AG09309 (cell line): ENCODE results near the gene CHMP4B.

Experiments
- DNase-seq: peaks from one replicate; pipeline ENCODE4 v3.0.0-alpha.2; 2010; ENCODE audit warnings: low read depth
- H3K4me3 ChIP-seq: 2 replicates; pipeline ENCODE4 v1.5.1; 2011; ENCODE audit warnings: mild to moderate bottlenecking, low read depth, low read length, moderate library complexity; ENCODE audit not compliant: control insufficient read depth
- CTCF ChIP-seq: IDR thresholded peaks from 2 replicates; pipeline ENCODE4 v1.5.1; 2011; ENCODE audit warnings: mild to moderate bottlenecking, low read depth, low read length, inconsistent platforms; ENCODE audit not compliant: insufficient read depth, control insufficient read depth; ENCODE audit errors: missing control alignments

The CHMP4B gene

GRCh38 chr20:33832103-33832804 lies 21.1 kb downstream of the CHMP4B start:
- H3K4me3 ChIP-seq = no peak overlapping the region
- no peak for TF ChIP-seq CTCF
- no peak for DNase-seq

- DNase-seq = no peak
- no peak for TF ChIP-seq CTCF
- no peak overlapping the region for H3K4me3 ChIP-seq
Measured at GRCh38 chr20:33833333-33833732, 22.2 kb downstream of the CHMP4B start.

DNA sequence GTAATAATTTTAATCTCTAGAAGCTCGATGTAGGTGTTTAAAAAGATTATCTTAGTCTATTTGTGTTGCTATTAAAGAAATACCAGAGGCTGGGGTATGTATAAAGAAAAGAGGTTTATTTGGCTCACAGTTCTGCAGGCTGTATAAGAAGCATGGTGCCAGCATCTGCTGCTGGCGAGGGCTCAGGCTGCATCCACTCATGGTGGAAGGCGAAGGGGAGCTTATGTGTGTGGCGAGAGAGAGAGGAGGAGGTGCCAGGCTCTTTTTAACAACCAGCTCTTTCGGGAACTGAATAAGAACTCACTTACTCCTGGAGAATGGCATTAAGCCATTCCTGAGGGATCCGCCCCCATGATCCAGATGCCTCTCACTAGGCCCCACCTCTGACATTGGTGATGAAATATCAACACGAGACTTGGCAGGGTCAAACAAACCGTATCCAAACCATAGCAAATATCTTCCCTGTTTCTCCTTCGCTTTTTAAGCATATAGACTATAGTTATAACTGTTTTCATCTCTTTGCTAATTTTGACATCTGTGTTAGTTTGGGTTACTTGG lies 24.5 kb downstream of the CHMP4B start:
- DNase-seq = no peak
- TF ChIP-seq CTCF = no peak
- no peak overlapping the region for H3K4me3 ChIP-seq

- no peak for TF ChIP-seq CTCF
- no peak overlapping the region for H3K4me3 ChIP-seq
- DNase-seq = no peak
Measured at GRCh38 chr20:33836277-33836676, 25.1 kb downstream of the CHMP4B start.

DNA sequence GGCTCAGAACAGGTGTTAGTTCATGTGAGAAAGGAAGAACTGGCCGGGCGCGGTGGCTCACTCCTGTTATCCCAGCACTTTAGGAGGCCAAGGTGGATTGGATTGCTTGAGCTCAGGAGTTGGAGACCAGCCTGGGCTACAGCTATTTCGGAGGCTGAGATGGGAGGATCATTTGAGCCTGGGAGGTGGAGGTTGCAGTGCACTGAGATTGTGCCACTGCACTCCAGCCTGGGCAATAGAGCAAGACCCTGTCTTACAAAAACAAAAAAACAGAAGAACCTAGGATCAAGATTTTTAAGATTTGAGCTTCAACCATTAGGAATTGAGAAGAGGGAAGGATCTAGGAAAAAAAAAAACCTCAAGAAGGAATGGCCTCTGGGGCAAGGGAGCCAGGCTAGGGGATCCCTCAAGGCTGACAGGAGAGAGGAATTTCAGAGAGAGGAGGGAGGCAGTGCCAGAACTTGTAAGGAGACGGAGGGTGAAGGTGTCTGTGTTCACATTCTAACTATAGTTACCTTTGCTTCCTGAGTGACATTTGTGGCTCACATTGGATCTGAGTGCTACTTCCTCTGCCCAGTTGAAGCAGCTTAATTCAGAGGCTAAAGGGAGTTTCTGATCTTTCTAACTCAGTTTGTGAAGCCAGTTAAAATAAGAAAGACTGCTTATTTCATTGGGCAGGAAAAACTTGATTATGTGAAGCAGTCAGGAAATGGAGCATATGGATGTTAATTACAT lies 26.1 kb downstream of the CHMP4B start:
- no peak for TF ChIP-seq CTCF
- no peak overlapping the region for H3K4me3 ChIP-seq
- DNase-seq = no peak

- H3K4me3 ChIP-seq = no peak overlapping the region
- TF ChIP-seq CTCF = no peak
- DNase-seq = no peak
Measured at GRCh38 chr20:33838035-33838864, 27.1 kb downstream of the CHMP4B start.
